ENCODE results near the gene ADAM10. TPM values are rescaled to one million over a fixed set of nuclear protein-coding genes. Genes with fewer than 3 reads are reported as not detected.

ADAM10 gene, protein sequence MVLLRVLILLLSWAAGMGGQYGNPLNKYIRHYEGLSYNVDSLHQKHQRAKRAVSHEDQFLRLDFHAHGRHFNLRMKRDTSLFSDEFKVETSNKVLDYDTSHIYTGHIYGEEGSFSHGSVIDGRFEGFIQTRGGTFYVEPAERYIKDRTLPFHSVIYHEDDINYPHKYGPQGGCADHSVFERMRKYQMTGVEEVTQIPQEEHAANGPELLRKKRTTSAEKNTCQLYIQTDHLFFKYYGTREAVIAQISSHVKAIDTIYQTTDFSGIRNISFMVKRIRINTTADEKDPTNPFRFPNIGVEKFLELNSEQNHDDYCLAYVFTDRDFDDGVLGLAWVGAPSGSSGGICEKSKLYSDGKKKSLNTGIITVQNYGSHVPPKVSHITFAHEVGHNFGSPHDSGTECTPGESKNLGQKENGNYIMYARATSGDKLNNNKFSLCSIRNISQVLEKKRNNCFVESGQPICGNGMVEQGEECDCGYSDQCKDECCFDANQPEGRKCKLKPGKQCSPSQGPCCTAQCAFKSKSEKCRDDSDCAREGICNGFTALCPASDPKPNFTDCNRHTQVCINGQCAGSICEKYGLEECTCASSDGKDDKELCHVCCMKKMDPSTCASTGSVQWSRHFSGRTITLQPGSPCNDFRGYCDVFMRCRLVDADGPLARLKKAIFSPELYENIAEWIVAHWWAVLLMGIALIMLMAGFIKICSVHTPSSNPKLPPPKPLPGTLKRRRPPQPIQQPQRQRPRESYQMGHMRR
- 103 TPM for polyA plus RNA-seq (2013, experiment 1 of 2)
- 111 TPM for polyA plus RNA-seq (2013, experiment 2 of 2)

DNA sequence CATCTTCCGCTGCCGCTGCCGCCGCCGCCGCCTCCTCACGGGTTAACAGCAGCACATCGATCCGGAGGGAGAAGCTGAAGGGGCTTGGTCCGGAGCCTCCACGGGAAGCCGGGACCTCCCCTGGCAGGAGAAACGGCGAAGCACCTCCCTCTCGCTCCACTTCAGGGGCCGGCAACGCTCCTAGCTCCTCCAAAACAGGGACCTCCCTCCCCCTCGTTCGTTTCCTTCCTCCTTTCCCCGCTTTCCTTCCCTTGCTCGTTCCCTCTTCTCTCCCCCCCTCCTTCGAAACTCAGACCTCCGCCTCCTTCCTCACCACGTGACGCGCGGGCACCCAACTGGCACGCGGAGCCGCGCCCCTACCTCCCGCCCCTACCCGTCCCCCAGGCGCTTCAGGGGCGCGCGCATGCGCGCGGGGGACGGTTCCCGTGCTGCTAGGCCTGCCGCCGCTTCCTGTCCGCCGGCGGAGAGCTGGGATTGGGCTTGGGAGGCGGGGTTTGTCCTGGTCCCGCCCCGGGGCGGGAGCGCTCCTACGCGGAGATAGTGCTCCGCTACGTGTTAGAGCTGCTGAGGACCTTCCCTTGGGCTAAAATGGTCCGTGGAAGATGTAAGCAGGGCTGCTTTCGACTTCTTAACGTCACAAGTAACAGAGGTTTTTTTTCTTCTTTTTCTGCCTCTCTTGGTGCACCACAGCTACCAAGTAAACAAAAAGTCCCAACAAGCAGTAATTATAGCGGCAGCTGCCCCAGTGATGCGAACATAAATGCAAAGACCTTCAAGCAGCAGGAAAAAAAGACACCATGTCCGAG, at the start of gene ADAM10:
Gene ADAM10 (minus strand): TSS at position 176 of the 806 bp plus-strand sequence. CDS start 173 bp downstream, at position 3.
- peak within 1 kb of the TSS; percentile 71 for H3K4me3 ChIP-seq (ENCODE audit: low read length)
- peaks cover 31% of the 10 kb centered on the region for H3K4me1 ChIP-seq (ENCODE audit: insufficient read depth, low read length)
- H3K9me3 ChIP-seq (ENCODE audit: insufficient read depth, low read depth, low read length) = no peaks in the 10 kb centered on the region
- H3K9ac ChIP-seq (ENCODE audit: low read depth, low read length) = peak within 1 kb of the TSS; percentile 76
- H3K27ac ChIP-seq (ENCODE audit: low read depth, low read length) = peak within 1 kb of the TSS; percentile 96
- WGBS = under 1% methylated on average over 62 of the region's 62 CpGs
- no peaks in the 10 kb centered on the region for H3K27me3 ChIP-seq (ENCODE audit: insufficient read depth, low read length)
- no peaks in the 10 kb centered on the region for H3K36me3 ChIP-seq (ENCODE audit: insufficient read depth, low read length)

DNA sequence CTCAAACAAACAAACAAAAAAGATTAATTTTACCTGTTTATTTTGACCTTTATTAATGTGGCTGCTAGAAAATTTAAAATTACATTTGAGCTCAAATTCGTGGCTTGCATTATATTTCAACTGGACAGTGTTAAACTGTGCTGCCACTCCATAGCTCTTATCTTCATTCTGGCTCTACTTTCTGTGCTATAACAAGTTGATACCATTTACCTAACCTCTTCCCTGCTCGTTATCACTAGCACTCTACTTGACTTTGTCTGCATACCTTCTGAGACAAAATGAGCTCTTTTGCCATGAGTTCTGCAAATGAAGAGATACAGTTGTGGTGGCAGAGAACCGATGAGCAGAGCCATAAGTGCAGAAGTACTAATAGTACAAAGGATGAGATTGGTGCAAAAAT, 48.0 kb upstream of the ADAM10 start:
- Histone ChIP-seq H3K27ac (ENCODE audit: low read depth, low read length) (no peak overlapping the region), H3K9ac (ENCODE audit: low read depth, low read length) (no peak overlapping the region), H3K27me3 (ENCODE audit: insufficient read depth, low read length) (no peaks in the 10 kb centered on the region), H3K4me3 (ENCODE audit: low read length) (no peak overlapping the region), H3K4me1 (ENCODE audit: insufficient read depth, low read length) (0 out of 2 replicates have a peak, but pooled peaks cover 3% of the 10 kb centered on the region), H3K36me3 (ENCODE audit: insufficient read depth, low read length) (peaks cover 2% of the 10 kb centered on the region), H3K9me3 (ENCODE audit: insufficient read depth, low read depth, low read length) (no peaks in the 10 kb centered on the region)
- WGBS = 92% methylated on average over 3 of the region's 3 CpGs

DNA sequence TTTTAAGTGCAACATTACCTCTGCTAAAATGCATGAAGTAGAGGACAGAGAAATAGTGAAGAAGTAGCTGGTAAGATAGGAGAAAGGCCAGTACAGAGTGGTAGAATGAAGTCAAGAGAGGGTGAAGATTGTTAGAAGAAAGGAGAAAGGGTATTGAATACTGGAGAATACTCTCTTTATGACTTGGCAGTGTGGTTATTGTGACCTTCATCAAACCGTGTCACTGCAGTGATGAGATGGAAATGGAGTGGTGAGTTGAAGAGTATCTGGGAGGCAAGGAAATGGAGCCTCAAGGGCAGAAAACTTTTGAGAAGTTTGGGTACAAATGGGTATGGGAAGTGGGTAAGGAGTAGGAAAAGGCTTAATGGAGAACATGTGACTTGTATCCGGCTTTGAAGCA, 46.3 kb upstream of the ADAM10 start:
- 0 out of 2 replicates have a peak, but pooled peaks cover 3% of the 10 kb centered on the region for H3K4me1 ChIP-seq (ENCODE audit: insufficient read depth, low read length)
- no peaks in the 10 kb centered on the region for H3K9me3 ChIP-seq (ENCODE audit: insufficient read depth, low read depth, low read length)
- WGBS = 89% methylated on average over 2 of the region's 2 CpGs
- no peaks in the 10 kb centered on the region for H3K36me3 ChIP-seq (ENCODE audit: insufficient read depth, low read length)
- no peaks in the 10 kb centered on the region for H3K27me3 ChIP-seq (ENCODE audit: insufficient read depth, low read length)
- H3K27ac ChIP-seq (ENCODE audit: low read depth, low read length) = no peak overlapping the region
- H3K4me3 ChIP-seq (ENCODE audit: low read length) = no peak overlapping the region
- H3K9ac ChIP-seq (ENCODE audit: low read depth, low read length) = no peak overlapping the region

DNA sequence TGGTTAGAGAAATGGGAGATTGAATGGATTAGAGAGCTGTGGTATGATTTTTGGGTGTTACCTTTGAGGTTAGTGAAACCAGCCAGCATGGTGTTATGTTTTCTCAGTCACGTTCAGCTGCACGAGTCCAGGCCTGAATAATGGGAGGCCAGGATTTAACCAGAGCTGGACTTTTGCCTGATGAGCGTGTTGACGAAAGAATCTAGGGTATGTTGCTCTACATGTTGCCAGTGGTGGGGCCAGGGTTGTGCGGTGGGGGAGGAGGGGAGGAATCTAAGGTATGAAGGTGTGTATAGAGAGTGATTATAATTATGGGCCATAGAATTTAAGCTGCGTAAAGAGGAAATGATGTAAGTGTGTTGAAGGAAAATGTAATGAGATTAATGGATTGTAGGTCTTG, 44.4 kb upstream of the ADAM10 start:
- no peaks in the 10 kb centered on the region for H3K9me3 ChIP-seq (ENCODE audit: insufficient read depth, low read depth, low read length)
- H3K27ac ChIP-seq (ENCODE audit: low read depth, low read length) = no peak overlapping the region
- H3K9ac ChIP-seq (ENCODE audit: low read depth, low read length) = no peak overlapping the region
- no peaks in the 10 kb centered on the region for H3K27me3 ChIP-seq (ENCODE audit: insufficient read depth, low read length)
- no peaks in the 10 kb centered on the region for H3K36me3 ChIP-seq (ENCODE audit: insufficient read depth, low read length)
- no peak overlapping the region for H3K4me3 ChIP-seq (ENCODE audit: low read length)
- WGBS = 95% methylated on average over 6 of the region's 6 CpGs
- H3K4me1 ChIP-seq (ENCODE audit: insufficient read depth, low read length) = 0 out of 2 replicates have a peak, but pooled peaks cover 3% of the 10 kb centered on the region

DNA sequence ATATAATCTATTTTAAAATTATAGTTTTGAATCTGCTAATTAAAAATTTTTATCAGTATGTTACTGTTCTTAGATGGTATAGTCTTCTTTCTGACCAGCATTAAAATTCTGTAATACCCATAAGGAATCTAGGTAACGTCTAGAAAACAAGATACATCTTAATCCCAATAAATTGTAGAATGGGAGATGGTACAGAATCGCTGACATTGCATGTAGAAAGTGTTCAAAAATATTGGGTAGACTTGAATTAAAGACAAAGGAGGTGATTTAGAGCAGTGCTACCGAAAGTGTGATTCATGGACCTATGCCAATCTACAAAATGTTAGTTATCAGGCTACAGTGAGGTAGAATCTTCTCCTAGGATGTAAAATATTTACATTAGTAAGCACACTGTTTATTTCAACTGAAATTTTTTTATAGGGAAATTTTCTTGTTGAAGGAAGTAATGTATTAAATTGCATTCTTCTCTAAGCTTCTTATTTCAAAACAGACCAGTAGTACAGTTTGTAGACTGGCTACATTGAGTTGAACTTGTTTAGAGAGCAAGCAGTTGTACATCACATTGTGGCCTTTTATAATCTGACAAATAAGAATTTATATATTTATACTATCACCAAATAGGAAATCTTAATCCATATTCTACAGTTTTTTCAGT, 38.7 kb upstream of the ADAM10 start:
- Histone ChIP-seq H3K36me3 (ENCODE audit: insufficient read depth, low read length) (0 out of 2 replicates have a peak, but pooled peaks cover 7% of the 10 kb centered on the region), H3K9ac (ENCODE audit: low read depth, low read length) (no peak overlapping the region), H3K27ac (ENCODE audit: low read depth, low read length) (no peak overlapping the region), H3K27me3 (ENCODE audit: insufficient read depth, low read length) (no peaks in the 10 kb centered on the region), H3K4me3 (ENCODE audit: low read length) (no peak overlapping the region), H3K9me3 (ENCODE audit: insufficient read depth, low read depth, low read length) (no peaks in the 10 kb centered on the region), H3K4me1 (ENCODE audit: insufficient read depth, low read length) (no peaks in the 10 kb centered on the region)
- WGBS = 96% methylated on average over 2 of the region's 3 CpGs

DNA sequence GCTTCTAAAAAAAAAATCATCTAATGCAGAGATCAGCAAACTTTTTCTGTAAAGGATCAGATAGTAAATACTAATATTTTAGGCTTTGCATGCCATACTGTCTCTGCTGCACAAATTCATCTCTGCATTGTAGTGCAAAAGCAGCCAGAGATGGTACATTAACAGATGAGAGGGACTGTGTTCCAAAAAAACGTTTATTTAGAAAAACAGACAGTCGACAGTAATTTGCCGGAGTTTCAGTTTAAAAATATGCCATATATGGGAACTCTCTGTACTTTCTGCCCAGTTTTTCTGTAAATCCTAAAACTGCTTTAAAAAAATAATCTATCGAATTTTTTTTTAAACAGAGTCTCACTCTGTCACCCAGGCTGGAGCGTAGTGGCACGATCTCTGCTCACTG, 35.8 kb upstream of the ADAM10 start:
- Histone ChIP-seq H3K36me3 (ENCODE audit: insufficient read depth, low read length) (0 out of 2 replicates have a peak, but pooled peaks cover 7% of the 10 kb centered on the region), H3K27me3 (ENCODE audit: insufficient read depth, low read length) (no peaks in the 10 kb centered on the region), H3K4me1 (ENCODE audit: insufficient read depth, low read length) (no peaks in the 10 kb centered on the region), H3K9ac (ENCODE audit: low read depth, low read length) (no peak overlapping the region), H3K27ac (ENCODE audit: low read depth, low read length) (no peak overlapping the region), H3K4me3 (ENCODE audit: low read length) (no peak overlapping the region), H3K9me3 (ENCODE audit: insufficient read depth, low read depth, low read length) (no peaks in the 10 kb centered on the region)
- 94% methylated on average over 6 of the region's 6 CpGs for WGBS

DNA sequence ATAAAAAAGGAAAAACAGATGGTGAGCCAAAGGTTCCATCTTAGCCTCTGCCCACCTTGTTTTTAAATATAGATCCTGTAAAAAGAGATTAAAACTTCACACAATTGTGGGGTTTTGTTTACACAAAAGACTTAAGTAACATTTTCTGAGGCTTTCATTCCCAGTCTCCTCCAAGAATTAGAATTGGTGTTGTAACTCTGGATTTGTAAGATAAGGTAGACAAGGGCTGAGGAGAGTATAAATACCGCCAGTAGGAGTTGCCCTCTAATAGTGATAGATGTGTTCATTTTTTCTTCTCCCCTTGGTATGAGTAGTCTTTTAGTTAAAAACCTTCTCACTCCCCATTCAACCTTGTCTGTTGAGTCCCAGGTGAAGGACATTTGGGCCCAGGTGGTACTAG, 30.0 kb upstream of the ADAM10 start:
- Histone ChIP-seq H3K9me3 (ENCODE audit: insufficient read depth, low read depth, low read length) (no peaks in the 10 kb centered on the region), H3K9ac (ENCODE audit: low read depth, low read length) (no peak overlapping the region), H3K4me1 (ENCODE audit: insufficient read depth, low read length) (no peaks in the 10 kb centered on the region), H3K27ac (ENCODE audit: low read depth, low read length) (no peak overlapping the region), H3K36me3 (ENCODE audit: insufficient read depth, low read length) (no peaks in the 10 kb centered on the region), H3K4me3 (ENCODE audit: low read length) (no peak overlapping the region), H3K27me3 (ENCODE audit: insufficient read depth, low read length) (no peaks in the 10 kb centered on the region)
- WGBS = 86% methylated on average over 1 of the region's 1 CpG

DNA sequence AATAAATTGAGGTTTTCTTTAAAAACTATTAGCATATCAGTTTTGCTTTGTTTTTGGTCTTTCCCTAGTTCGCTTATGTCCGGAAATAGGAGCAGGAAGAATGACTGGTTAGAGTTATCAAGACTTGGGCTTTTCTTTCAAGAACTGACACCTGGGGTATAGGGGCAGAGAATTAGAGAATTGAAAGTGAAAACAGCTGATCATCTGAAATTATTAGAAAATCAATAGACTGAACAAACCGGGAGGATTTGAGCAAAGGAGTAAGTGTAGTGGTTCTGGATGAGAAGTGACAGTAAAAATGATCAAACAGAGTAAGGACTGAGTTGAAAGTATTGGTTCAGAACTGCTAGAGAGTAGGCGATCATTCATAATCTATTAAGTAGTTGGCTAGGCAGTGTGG, 27.6 kb upstream of the ADAM10 start:
- WGBS = 96% methylated on average over 4 of the region's 4 CpGs
- Histone ChIP-seq H3K4me3 (ENCODE audit: low read length) (no peak overlapping the region), H3K36me3 (ENCODE audit: insufficient read depth, low read length) (no peaks in the 10 kb centered on the region), H3K4me1 (ENCODE audit: insufficient read depth, low read length) (peaks cover 10% of the 10 kb centered on the region; the same call in 1 of the 2 replicates), H3K9me3 (ENCODE audit: insufficient read depth, low read depth, low read length) (no peaks in the 10 kb centered on the region), H3K27ac (ENCODE audit: low read depth, low read length) (no peak overlapping the region), H3K27me3 (ENCODE audit: insufficient read depth, low read length) (no peaks in the 10 kb centered on the region), H3K9ac (ENCODE audit: low read depth, low read length) (no peak overlapping the region)

DNA sequence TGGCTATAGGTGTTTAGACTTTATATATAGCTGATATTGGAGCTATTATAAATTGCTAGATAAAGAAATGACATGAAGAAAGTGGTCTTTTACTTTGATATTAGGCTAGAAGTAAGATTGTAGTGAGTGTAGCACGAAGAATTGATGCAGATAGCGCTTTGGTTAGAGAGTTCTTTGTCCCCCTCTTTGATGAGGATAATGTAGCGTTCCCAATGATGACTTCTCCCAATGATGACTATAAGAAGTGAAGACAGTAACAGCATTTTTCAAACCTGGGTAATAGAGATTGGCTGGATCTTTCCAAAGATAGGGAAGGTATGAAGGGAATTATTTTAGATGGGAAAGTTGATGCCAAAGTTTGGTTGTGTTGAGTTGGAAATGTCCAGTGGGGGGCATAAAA, 25.9 kb upstream of the ADAM10 start:
- WGBS = 98% methylated on average over 3 of the region's 3 CpGs
- Histone ChIP-seq H3K27ac (ENCODE audit: low read depth, low read length) (no peak overlapping the region), H3K4me3 (ENCODE audit: low read length) (no peak overlapping the region), H3K9me3 (ENCODE audit: insufficient read depth, low read depth, low read length) (no peaks in the 10 kb centered on the region), H3K4me1 (ENCODE audit: insufficient read depth, low read length) (peaks cover 10% of the 10 kb centered on the region; the same call in 1 of the 2 replicates), H3K36me3 (ENCODE audit: insufficient read depth, low read length) (no peaks in the 10 kb centered on the region), H3K27me3 (ENCODE audit: insufficient read depth, low read length) (no peaks in the 10 kb centered on the region), H3K9ac (ENCODE audit: low read depth, low read length) (no peak overlapping the region)

DNA sequence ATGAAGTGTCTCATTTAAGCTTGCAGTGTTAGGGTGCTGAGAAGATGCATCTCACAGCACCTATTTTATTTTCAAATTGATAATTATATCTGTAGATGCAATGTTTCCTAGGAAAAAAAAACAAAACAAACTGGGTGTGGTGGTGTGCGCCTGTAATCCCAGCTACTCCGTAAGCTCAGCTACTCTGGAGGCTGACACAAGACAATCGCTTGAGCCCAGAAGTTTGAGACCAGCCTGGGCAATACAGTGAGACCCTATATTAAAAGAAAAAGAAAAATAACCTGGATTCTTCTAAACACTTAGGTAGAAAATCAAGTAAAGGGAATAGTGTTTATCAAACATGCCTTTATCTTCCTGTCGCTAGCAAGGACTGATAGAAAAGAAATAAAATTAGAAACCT, 23.5 kb upstream of the ADAM10 start:
- Histone ChIP-seq H3K4me1 (ENCODE audit: insufficient read depth, low read length) (peaks cover 15% of the 10 kb centered on the region; the same call in 1 of the 2 replicates), H3K4me3 (ENCODE audit: low read length) (peak overlapping the region; percentile 81), H3K9me3 (ENCODE audit: insufficient read depth, low read depth, low read length) (no peaks in the 10 kb centered on the region), H3K9ac (ENCODE audit: low read depth, low read length) (no peak overlapping the region), H3K27me3 (ENCODE audit: insufficient read depth, low read length) (no peaks in the 10 kb centered on the region), H3K36me3 (ENCODE audit: insufficient read depth, low read length) (no peaks in the 10 kb centered on the region), H3K27ac (ENCODE audit: low read depth, low read length) (no peak overlapping the region)
- 87% methylated on average over 4 of the region's 4 CpGs for WGBS
